Thyroid gland (tissue), 4 donors: Measurements from ENCODE around the gene LRRK2.

Experiments used
- CTCF ChIP-seq, 6 experiments: fragments of 200-600 bp in 3 of 6; fragments of 450-650 bp in 3 of 6; sonication (generic) in 3 of 6; IDR thresholded peaks; one replicate each; pipeline ENCODE4 v1.5.1; 2016 to 2019; ENCODE audit warnings: antibody characterized with exemption in 6 of 6, mild to moderate bottlenecking in 2 of 6, inconsistent platforms in 1 of 6, moderate library complexity in 1 of 6
- POLR2A ChIP-seq, 2 donors: fragments of 450-650 bp; IDR thresholded peaks; one replicate each; pipeline ENCODE4 v1.6.1; 2017; ENCODE audit warnings: antibody characterized with exemption in 2 of 2, mild to moderate bottlenecking in 2 of 2, moderate library complexity in 1 of 2

GRCh38 chr12:40382217-40382616 is 157.4 kb downstream of the LRRK2 start:
- TF ChIP-seq POLR2A (IDR thresholded peaks at IDR 0.05): no peak
- no peak for TF ChIP-seq CTCF (IDR thresholded peaks at IDR 0.05)
